HG02840 (cell line): Measurements from ENCODE around the gene NPC1.

ENCODE experiments used
- ATAC-seq: cut with Tn5 transposase; IDR thresholded peaks from one replicate; pipeline ENCODE4 v1.9.1; 2021; ENCODE audit warnings: mild to moderate bottlenecking, moderate library complexity, moderate number of reproducible peaks; ENCODE audit not compliant: unreplicated experiment, low FRiP score

The NPC1 gene

DNA sequence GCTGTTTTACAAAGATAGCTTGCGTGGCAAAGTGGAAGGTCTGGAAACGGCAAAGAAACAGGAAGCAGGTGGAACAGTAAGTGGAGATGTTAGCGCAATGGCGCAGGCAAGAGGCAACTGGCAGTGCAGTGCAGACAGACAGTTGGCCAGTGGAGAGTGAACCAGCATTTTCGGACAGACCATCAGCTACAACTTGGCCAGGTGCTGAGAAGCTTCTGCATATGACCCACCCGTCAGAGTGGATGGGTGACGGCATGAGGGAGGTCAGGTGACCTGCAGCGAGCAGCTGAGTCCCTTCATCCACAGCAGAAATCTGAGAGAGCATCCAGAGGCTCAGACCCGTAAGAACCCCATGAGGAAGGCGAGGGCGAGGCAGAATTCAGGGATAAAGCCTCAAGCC lies 33.8 kb downstream of the NPC1 start:
- ATAC-seq, result no peak

DNA sequence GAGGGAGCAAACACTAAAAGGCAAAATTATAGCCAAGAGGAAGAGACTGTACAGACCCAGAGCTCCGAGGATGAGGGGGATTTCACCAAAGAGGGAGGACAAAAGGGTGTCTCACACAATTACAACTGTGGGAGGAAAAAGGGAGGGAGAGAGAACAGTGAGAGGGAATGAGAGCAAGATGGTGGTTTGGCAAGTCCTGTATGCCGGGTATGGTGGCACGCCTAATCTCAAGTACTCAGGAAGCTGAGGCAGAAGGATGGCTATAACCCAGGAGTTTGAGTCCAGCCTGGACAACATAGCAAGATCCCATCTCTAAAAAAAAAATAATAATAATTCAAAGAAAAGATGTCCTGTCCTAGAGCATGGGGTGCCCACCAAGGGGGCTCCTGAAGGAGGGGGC lies 34.3 kb downstream of the NPC1 start:
- ATAC-seq, result no peak

DNA sequence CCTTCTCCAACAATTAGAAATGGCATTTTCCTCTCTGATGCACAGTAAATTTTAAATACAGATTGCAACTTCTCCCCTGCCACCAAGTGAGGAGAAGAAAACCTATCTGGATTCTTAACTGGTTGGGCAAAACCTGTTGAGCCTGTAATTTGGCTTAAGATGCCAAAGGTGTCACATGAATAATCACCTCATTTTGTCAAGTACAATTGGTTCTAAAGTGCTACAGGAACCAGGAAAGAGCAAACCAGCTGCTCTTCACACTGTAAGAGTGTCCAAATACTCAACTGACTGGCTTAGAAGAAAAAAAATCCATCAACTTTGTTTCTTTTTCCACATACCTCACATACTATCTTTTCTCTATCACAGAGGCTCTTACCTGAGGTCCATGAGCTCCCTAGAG lies 35.4 kb downstream of the NPC1 start:
- ATAC-seq, result no peak

DNA sequence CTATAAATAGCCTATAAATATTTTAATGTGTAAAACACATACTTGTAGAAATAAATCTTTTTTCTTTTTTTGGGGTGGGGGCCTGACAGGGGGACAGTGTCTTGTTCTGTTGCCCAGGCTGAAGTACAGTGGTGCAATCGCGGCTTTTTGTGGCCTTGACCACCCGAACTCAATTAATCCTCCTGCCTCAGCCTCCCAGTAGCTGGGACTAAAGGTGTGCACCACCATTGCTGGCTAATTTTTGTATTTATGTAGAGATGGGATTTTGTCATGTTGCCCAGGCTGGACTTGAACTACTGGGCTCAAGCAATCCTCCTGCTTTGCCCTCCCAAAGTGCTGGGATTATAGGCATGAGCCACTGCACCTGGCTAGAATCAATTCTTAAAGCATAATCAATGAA lies 37.6 kb downstream of the NPC1 start:
- no peak for ATAC-seq

GRCh38 chr18:23548275-23548674 lies 38.0 kb downstream of the NPC1 start:
- ATAC-seq, result no peak

GRCh38 chr18:23547846-23548245 lies 38.5 kb downstream of the NPC1 start:
- ATAC-seq, result no peak

DNA sequence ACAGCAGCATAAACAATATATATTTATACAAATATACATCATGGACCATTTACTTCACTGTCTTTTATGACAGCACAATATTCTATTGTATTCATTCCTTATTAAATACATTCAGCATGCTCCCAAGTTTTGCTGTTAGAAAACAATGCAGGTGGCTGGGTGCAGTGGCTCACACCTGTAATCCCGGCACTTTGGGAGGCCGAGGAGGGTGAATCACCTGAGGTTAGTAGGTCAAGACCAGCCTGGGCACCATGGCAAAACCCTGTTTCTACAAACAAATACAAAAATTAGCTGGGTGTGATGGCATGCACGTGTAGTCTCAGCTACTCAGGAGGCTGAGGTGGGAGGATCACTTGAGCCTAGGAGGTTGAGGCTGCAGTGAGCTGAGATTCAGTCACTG lies 39.0 kb downstream of the NPC1 start:
- ATAC-seq, result no peak

DNA sequence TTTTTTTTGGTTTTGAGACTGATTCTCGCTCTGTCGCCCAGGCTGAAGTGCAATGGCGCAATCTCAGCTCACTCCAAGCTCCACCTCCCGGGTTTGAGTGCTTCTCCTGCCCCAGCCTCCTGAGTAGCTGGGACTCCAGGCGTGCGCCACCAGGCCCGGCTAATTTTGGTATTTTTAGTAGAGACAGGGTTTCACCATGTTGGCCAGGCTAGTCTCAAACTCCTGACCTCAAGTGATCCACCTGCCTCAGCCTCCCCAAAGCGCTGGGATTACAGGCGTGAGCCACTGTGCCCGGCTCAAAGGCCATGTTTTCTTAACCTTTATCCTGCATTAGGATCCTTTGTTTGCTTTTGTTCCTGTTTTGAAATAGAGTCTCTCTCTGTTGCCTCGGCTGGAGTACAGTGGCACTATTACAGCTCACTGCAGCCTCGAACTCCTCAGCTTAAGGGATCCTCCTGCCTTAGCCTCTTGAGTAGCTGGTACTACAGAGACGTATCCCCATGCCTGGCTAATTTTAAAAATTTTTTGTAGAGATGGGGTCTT lies 41.0 kb downstream of the NPC1 start:
- no peak for ATAC-seq

GRCh38 chr18:23542461-23542860 lies 43.8 kb downstream of the NPC1 start:
- no peak for ATAC-seq

DNA sequence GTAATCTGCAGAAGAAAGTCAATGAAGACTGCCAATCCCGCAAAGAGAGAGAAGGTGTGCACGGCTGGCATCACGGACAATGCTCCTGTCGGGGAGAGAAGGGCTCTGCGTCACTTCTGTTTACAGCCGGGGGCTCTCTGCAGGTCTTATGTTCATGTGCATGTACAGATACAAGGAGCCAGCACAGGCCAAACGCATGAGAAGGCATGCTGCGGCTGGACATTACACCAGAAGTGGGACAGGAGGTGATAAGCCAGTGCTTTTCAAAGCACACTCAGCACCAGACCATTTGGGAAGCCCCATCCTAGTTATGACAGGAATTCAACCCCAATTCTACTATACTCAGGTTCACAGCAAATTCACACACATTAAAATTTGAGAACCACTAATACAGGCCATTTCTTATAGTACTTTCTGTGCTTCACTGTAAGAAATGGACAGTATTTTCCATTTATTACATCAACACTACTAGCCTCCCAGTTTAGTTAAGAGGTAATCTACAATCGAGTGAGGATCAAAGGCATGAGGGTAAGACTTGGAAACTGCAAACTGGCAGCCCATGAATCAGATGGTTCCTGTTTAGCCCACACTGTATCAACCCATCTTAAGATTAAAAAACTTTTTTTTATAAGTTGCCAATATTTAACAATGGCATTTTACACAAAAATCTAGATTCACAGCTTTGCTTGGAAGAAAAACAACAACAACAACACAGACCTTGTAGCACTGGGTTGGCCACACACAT lies 44.8 kb downstream of the NPC1 start:
- ATAC-seq, result no peak

DNA sequence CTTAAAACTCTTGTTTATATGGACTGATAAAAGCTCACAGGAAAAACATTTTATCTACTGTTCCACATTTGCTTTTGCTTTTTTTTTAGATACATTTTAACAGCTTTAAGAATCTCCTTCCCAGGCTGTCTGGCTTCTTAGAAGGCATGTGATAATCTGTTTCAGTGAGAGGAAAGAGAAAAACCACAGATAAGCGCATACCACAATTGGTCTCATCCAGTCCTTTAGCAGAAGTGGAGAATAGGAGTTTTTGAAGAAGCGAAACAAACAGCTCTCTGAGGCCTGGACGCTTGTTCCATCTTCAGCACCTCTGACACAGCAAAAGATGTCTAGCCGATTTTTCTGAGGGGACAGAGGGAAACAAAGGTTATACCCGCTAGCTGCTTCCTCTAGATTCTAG lies 45.4 kb downstream of the NPC1 start:
- no peak for ATAC-seq

DNA sequence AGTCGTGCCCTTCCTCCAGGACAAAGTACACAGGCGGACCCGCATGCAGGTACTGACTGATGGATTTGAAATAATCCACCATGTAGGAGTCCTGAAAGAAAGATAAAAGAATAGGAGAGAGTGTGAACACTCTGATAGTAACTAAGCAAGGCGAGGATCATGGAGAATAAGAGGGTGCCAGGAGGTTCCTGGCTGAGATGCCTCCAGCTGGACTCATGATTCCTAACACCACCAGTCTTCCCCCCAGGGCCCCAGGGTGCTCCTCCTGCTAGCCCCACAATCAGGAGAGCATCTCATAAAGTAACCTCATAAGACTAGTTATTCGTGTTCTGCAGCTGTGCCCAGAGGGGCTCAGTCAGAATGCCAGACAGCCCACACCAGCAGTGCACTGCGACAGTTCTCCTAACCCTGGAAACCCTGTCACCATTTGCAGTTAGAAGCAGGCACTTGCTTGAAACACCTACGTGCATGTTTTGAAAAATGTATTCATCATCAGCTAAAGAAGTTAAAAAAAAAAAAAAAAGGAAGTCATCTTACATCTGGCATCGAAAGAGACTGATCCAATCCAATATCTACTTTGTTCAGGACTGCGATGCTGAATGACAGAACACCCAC lies 46.3 kb downstream of the NPC1 start:
- ATAC-seq, result no peak

- ATAC-seq, result no peak
Measured at GRCh38 chr18:23539296-23539695, 47.0 kb downstream of the NPC1 start.

DNA sequence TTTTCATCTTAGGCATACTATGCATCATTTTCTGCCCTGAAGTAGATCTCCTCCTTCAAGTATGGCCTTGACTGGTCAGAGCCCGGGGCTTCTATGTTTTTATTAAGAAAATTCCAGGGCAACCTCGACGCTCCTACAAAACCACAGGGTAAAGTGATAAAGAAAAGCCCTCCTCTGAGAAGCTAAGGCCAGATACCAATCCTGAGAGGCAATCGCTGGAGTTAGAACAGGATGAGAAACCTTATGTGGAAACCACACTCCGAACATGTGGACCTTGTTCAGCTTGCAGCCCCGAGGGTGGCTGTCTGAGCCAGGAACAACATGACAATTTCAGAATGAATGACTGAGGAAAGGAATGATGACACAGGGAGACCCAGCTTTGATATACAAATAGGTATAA lies 47.4 kb downstream of the NPC1 start:
- ATAC-seq, result no peak

DNA sequence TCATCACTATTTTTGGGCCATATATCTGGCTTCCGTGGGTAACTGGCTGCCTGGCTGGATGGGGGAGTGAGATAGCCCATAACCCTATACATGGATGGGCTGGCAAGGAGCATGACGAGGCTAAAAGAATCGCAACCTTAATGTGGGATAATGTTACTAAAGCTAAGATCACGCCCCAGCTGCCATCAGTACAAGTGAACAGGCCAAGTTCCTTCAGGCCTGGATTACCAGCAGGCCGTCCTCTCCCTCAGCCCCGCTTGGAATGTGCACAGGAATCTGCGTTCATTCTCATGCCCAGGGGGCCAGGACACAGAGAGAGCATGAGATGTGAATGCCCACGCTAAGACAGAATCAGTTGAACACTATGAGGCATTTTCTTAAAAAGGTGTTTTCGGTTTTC lies 48.3 kb downstream of the NPC1 start:
- ATAC-seq, result no peak

DNA sequence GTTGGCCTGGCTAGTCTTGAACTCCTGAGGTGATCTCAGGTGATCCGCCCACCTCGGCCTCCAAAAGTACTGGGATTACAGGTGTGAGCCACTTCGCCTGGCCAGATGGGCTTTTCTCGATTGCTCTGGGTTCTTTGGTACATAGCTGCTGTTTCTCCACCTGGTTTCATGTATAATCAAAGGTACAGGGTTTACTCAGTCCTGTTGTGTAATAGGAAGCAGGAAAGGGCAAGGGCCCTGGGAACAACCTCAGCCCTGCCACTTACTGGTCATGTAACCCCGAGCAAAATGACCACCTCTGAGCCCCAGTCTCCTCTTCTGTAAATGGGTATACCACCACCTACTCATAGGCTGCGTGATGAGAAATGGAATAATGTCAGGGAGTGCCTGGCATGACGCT lies 49.0 kb downstream of the NPC1 start:
- ATAC-seq, result no peak

DNA sequence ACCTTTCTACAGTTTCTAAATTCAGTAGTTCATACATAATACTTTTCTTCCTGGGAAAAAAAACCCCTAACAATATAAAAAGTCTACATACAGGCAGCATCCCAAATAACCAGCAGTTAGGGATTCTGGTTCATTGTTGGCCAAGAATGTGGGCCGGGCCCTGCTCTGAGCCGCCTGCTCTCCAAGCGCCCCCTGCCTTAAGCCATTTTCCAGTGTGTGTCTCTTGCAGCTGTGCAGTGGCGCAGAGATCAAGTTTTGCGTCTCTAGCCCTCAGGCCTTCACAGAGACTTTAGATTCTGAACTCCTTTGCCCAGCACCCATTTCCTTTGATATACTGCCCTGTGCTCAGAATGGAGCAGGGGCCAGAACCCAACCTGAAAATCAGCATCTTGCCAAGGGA lies 50.1 kb downstream of the NPC1 start:
- ATAC-seq, result no peak

DNA sequence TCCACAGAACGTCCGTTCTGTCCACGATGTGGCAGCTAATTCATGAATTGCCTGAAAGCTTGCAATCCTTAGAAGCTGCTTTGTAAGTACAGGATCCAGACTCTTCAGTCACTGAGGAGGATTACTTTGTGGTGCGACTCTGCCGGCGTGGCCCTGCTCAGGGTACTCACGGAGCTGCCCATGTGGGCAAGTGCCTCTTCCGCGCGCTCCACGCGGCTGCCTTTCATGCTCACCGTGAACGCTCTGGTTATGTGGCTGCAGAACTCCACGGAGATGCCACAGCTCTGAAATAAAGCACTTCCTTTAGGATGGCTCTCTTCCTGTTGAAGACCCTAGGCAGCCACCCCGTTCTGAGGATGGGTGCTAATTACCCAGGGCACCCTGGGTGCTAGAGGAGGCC lies 52.0 kb downstream of the NPC1 start:
- no peak for ATAC-seq

DNA sequence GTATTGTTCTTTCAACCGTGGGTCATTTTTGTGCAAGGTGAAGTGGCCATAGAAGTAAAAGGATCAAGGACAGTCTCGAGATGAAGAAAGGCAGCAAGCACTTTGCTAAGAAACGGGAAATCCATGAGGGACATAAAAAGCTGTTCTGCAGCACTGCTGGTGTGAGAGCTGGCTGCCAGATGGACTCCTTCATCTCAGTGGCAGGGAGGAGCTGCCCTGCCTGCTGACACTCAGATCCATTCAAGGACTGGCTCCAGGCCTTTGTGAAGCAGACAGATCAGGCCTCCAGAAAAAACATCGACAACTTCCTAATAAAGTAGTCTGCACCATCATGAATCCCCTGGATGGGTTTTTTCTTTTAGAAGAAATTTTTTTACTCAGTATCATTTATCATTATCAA lies 53.5 kb downstream of the NPC1 start:
- ATAC-seq, result no peak

GRCh38 chr18:23531912-23532311 lies 54.4 kb downstream of the NPC1 start:
- ATAC-seq, result no peak

GRCh38 chr18:23530195-23530594 lies 56.1 kb downstream of the NPC1 start:
- ATAC-seq, result no peak

GRCh38 chr18:23529604-23530003 lies 56.7 kb downstream of the NPC1 start:
- ATAC-seq, result no peak
